Lung (tissue), 12 donors: ENCODE results near the gene CHSY1. TPM values are rescaled to one million over a fixed set of nuclear protein-coding genes. Genes with fewer than 3 reads are reported as not detected.

Source experiments
- ATAC-seq: fragments of 200-7000 bp; cut with Tn5 transposase; one replicate; pipeline ENCODE4 v1.9.1; 2020; ENCODE audit warnings: moderate number of reproducible peaks; ENCODE audit not compliant: insufficient read depth, low FRiP score
- DNase-seq, 3 donors: peaks; one replicate each; pipeline ENCODE4 v3.0.0-alpha.2; 2013 to 2017
- H3K27ac ChIP-seq, 2 donors: one replicate each; pipeline ENCODE4 v1.5.1; 2013; ENCODE audit warnings: mild to moderate bottlenecking in 2 of 2, moderate library complexity in 2 of 2, control low read depth in 1 of 2, inconsistent platforms in 1 of 2, low read depth in 1 of 2, low read length in 1 of 2
- H3K27me3 ChIP-seq, 3 donors: one replicate each; pipeline ENCODE4 v1.5.1; 2013; ENCODE audit warnings: low read length in 2 of 3; ENCODE audit not compliant: control insufficient read depth in 3 of 3, insufficient read depth in 3 of 3
- H3K36me3 ChIP-seq, 4 donors: one replicate each; pipeline ENCODE4 v1.5.1; 2013; ENCODE audit warnings: low read length in 4 of 4, mild to moderate bottlenecking in 1 of 4, moderate library complexity in 1 of 4; ENCODE audit not compliant: control insufficient read depth in 4 of 4, insufficient read depth in 4 of 4
- H3K4me1 ChIP-seq, 5 donors: one replicate each; pipeline ENCODE4 v1.5.1; 2013; ENCODE audit warnings: low read length in 5 of 5, mild to moderate bottlenecking in 2 of 5, moderate library complexity in 1 of 5; ENCODE audit not compliant: control insufficient read depth in 5 of 5, insufficient read depth in 5 of 5
- H3K4me3 ChIP-seq: one replicate; pipeline ENCODE4 v1.5.1; 2013; ENCODE audit warnings: mild to moderate bottlenecking, control low read depth, moderate library complexity
- H3K9ac ChIP-seq, 2 donors: one replicate each; pipeline ENCODE4 v1.5.1; 2013; ENCODE audit warnings: low read length in 2 of 2, control low read depth in 1 of 2; ENCODE audit not compliant: insufficient read depth in 1 of 2
- H3K9me3 ChIP-seq, 4 donors: one replicate each; pipeline ENCODE4 v1.5.1; 2013; ENCODE audit warnings: low read length in 3 of 4, mild to moderate bottlenecking in 1 of 4, moderate library complexity in 1 of 4; ENCODE audit not compliant: control insufficient read depth in 4 of 4, insufficient read depth in 3 of 4
- CTCF ChIP-seq: IDR thresholded peaks from 2 replicates; pipeline ENCODE4 v1.5.1; 2012; ENCODE audit warnings: mild to moderate bottlenecking; ENCODE audit errors: control extremely low read depth, extremely low read depth
- WGBS, 2 donors: extraction: QIAGEN DNeasy Blood & Tissue Kit; methylation state at CpG; one replicate each; pipeline ENCODE4 v1.1.7; 2013; 5-methylcytosine and 5-hydroxymethylcytosine counted together
- polyA plus RNA-seq, 2 donors: library from polyadenylated mRNA; stranded (reverse); fragments of 200-250 nt; gene quantifications; one replicate each; pipeline ENCODE4 v1.2.1, GENCODE V29; 2013
- total RNA-seq, 2 donors: library from RNA; depleted of rRNA in 1 of 2; stranded (reverse); fragments of >200 nt in 1 of 2; gene quantifications; one replicate each; pipeline ENCODE4 v1.2.1, GENCODE V29; 2014 to 2021
- donor health status: control.
- donor health status: control.
- donor health status: Bipolar disorder and iron deficiency.
- donor health status: healthy.
- donor health status: DM: yes; HTN: yes; CAD: no.

The CHSY1 gene
- total and polyA plus RNA-seq, 4 donors, result 11.8 to 52.2 (median 30.4) TPM

GRCh38 chr15:101280007-101280406 is 28.2 kb upstream of the CHSY1 start:
- no peak overlapping the region for H3K4me3 ChIP-seq
- peaks cover 22 to 41% (median 33%) of the 10 kb centered on the region in 4 donors for H3K36me3 ChIP-seq
- 94 to 95% methylated on average over 2 of the region's 2 CpGs for WGBS, 2 donors
- no peak for DNase-seq
- H3K27ac ChIP-seq, result no peak overlapping the region
- H3K4me1 ChIP-seq, result peaks cover 0 to 5% (median 0%) of the 10 kb centered on the region in 5 donors
- no peak for ATAC-seq
- no peak overlapping the region for H3K9ac ChIP-seq
- no peaks in the 10 kb centered on the region for H3K9me3 ChIP-seq
- H3K27me3 ChIP-seq, result no peaks in the 10 kb centered on the region
- no peak for TF ChIP-seq CTCF

- DNase-seq (no peak), ATAC-seq (no peak)
- peaks cover 0 to 5% (median 0%) of the 10 kb centered on the region in 5 donors for H3K4me1 ChIP-seq
- TF ChIP-seq CTCF, result no peak
- H3K36me3 ChIP-seq, result peaks cover 26 to 47% (median 43%) of the 10 kb centered on the region in 4 donors
- no peaks in the 10 kb centered on the region for H3K9me3 ChIP-seq
- H3K4me3 ChIP-seq, result peak overlapping the region; percentile 86
- H3K27ac ChIP-seq, result peak overlapping the region; percentile 58 to 74
- peak overlapping the region in 1 of 2 donors; percentile 77 for H3K9ac ChIP-seq
- H3K27me3 ChIP-seq, result no peaks in the 10 kb centered on the region
- 85 to 88% methylated on average over 12 of the region's 12 CpGs for WGBS, 2 donors
Measured at GRCh38 chr15:101277943-101278564, 26.2 kb upstream of the CHSY1 start.

GRCh38 chr15:101277038-101277822 is 25.4 kb upstream of the CHSY1 start, which contains the start of gene SELENOS:
Gene SELENOS (minus strand): TSS chr15:101277485. CDS start chr15:101277417, 68 bp downstream.
- Histone ChIP-seq H3K4me1 (peaks cover 0 to 5% (median 0%) of the 10 kb centered on the region in 5 donors), H3K9ac (peak within 1 kb of the TSS; percentile 70 to 82), H3K27ac (peak within 1 kb of the TSS; percentile 87 to 93), H3K27me3 (no peaks in the 10 kb centered on the region), H3K36me3 (peaks cover 27 to 45% (median 44%) of the 10 kb centered on the region in 4 donors), H3K9me3 (no peaks in the 10 kb centered on the region), H3K4me3 (peak within 1 kb of the TSS; percentile 86)
- 0 to 1% methylated on average over 73 to 91 of the region's 91 CpGs for WGBS, 2 donors
- TF ChIP-seq CTCF, result no peak
- DNase-seq (peak; percentile 91 to 95 (median 91)), ATAC-seq (peak; percentile 100)
